ENCODE measurements around the gene ADAM8.
"Not testable (repeated sequence)": the region's sequence is repeated elsewhere in the genome, so short reads cannot be mapped to it uniquely, and the experiment has no call there.

ADAM8 gene

DNA sequence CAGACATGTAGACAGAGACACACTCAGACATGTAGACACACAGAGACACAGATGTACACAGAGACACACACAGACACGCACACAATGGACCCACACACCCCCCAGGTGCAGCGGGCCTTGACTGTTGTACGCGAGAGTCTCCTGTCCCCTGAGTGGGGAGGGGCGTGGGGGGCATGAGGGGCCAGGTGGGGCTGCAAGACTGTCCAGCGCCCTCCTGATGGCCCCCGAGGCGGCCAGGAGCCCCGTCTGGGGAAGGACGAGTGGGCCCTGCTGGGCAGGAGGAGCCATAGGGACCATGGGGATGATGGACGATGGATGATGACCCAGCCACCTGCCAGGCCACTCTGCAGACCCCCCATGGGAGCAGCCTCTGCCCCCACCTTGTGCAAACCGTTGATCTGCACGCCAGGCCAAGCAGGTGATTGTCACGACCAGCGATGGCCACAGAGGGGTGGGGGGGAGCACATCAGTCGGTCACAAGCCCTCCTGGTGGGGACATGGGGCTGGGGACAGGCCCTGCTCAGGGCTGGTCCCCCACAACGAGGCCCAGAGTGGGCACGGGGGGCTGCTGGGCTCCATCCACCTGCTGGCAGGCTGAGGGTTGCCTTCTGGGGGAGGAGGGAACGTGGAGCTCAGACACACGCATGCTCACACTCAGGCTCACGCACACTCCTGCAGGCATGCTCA is 27.4 kb downstream of the ADAM8 start:
- DNase-seq (no peak), ATAC-seq (no peak)

DNA sequence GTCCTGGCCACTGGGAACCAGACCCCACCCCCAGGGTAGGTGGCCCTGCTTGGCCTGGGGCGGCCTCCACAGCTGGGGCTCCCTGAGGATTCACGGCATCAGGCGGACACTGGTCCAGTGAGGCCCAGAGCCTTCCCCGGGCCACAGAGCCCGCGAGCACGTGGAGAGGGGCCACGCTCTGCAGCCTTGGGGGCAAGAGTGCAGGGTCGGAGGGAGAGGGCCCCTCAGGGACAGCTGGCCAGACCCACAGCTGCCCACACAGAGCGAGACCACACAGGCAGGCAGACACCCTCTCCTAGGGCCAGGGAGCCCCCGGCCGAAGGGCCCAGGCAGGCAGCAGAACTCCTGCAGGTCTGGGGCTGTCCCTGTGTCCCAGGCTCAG is 28.3 kb downstream of the ADAM8 start:
- DNase-seq (no peak), ATAC-seq (no peak)

- ATAC-seq (no peak), DNase-seq (no peak)
Measured at GRCh38 chr10:133247681-133248333, 28.9 kb downstream of the ADAM8 start.

DNA sequence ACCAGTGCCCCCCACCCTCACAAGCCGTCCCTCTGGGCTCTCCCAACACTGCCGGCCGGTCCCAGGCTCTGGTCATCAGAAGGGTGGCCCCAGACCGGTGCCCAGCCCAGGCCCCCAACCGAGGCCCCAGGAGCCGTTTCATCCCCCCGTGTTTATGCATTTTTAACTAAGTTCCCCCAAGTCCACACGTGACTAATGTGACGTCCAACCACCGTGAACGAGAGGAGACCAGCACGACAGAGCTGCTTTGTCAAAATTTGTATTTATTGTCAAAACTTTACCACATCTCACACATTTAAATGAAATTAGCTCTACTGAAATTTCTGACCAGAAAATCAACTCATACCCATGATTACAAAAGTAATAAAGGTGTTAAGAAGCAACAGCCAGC is 30.4 kb downstream of the ADAM8 start:
- no peak for DNase-seq
- ATAC-seq, result no peak

DNA sequence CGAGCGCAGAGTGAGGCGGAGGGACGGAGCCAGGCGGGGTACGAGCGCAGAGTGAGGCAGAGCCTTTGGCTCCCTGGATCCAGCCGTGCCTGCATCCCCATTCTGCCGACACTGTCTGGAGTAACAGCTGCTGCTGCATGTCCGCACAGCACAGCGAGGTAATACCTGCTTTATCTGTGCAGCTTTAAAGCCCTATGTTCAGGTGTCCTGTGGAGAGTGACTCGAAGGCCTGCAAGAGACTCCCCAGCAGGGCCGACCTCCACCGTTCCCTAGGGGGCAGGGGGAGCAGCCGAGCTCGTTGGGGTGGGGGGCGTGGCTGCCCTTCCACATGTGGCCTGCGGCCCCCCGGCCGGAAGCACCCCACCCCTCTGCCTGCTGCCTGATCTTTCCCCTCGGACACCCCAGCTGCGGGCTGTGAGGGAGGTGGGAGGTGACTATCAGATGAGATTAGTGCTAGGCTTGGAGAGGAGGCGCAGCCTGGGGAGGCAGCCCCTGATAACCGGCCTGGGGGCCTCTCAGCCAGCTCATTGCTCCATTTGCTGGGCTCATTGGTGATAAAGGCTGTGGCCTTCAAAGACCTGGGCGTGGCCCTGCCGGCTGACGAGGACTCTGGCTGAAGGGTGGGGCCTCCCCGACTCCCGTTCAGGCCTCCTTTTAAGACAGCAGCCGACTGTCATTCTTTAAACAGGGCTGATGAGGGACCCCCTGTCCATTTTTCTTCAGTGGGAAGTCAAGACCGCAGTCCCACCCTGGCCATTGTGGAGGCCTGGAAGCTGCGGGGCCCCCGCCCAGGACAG is 31.0 kb downstream of the ADAM8 start:
- ATAC-seq (no peak), DNase-seq (no peak)

GRCh38 chr10:133243593-133243992 is 33.1 kb downstream of the ADAM8 start:
- ATAC-seq, result no peak
- DNase-seq, result no peak

- DNase-seq, result no peak
- no peak for ATAC-seq
Measured at GRCh38 chr10:133242611-133243356, 33.9 kb downstream of the ADAM8 start.

DNA sequence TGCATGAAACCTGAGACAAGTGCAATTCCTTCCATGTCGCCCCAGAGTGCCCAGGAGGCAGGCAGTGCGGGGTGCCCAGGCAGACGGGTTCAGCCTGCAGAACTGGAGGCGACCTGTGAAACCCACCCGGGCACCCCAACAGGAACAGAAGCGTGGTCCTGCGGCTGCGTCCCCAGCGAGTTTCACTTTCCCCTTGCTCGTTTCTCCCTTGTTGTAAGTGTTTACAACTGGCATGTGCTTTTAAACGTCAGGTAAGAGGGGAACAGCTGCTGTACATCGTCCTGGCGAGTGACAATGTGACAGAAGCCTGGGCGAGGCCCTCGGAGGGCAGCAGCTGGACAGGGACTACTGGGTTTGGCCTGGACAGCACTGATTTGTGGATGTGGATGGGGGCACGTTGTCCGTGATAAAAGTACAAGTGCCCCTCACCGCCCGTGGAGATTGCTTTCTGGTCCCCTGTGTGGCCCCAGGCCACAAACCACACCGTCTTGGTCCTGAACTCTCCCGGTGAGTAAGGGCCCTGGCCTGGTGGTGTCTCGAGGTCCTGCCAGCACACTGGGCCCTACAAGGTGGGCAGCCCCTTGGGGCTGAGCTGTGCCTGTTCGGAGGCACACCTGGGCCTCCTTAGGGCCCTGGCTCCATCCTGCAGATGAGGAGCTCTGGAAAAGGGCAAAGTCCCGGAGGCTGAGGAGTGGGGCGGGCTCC is 35.0 kb downstream of the ADAM8 start:
- ATAC-seq (no peak), DNase-seq (no peak)

GRCh38 chr10:133239990-133240389 is 36.7 kb downstream of the ADAM8 start:
- DNase-seq (no peak), ATAC-seq (no peak)

- no peak for DNase-seq
- ATAC-seq, result no peak
Measured at GRCh38 chr10:133238466-133238804, 38.2 kb downstream of the ADAM8 start.

GRCh38 chr10:133237588-133238465 is 38.8 kb downstream of the ADAM8 start, which contains the start of gene VENTX:
Gene VENTX, plus strand, starts transcription at chr10:133237855. Its CDS starts 60 bp downstream, at chr10:133237915.
- DNase-seq (no peak), ATAC-seq (no peak)

- DNase-seq, result no peak
- ATAC-seq, result no peak
Measured at GRCh38 chr10:133237241-133237587, 39.5 kb downstream of the ADAM8 start.

- ATAC-seq, result no peak
Measured at GRCh38 chr10:133236401-133237240, 40.0 kb downstream of the ADAM8 start.

DNA sequence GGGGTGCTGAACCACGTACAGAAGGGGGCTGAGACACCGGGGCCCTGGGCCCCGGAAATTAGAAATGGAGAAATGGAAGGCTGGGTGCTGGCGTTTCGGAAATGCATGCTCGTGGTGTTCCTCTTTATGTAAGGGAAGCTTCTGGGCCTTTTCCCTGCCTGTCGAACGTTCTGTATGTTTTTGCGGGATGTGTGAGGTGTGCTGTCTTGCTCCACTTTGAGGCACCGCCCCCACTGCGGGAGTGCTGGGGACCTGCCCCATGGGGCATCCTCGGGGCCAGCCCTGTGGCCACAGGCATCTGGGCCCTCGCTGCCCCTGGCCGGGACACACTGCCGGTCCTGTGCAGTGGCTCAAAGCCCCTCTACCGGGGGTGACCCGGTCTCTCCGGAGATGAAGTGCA is 40.7 kb downstream of the ADAM8 start:
- ATAC-seq (no peak), DNase-seq (no peak)

More at GRCh38 chr10:133236401-133237240, 40.0 kb downstream of the ADAM8 start:
- no peak for DNase-seq

DNA sequence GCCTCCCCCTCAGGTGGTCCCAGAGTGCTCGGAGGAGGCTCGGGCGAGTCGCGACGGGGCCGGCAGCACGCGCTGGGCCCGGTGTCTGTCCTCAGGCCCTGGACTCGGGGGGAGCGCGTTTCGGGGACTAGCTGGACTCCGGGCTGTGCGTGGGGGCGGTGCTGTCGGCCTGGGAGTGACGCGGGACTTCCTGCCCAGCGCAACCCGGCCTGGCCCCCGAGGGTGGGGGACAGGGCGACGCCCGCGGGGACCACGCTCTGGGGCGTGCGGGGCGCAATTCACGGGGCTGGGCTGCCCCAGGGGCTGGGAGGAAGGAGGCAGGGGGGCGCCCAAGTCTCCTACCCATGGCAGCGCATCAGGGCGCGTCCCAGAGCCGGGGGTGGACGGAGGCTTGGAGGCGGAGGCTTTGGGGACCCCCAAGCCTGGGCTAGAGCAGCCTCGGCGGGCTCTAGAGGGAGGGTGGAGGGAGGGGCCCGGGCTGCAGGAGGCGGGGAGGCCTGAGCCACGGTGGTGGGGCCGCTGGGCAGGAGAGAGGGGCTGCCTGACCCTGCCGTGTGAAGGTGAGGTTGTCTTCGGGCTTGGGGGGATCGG is 41.3 kb downstream of the ADAM8 start:
- DNase-seq, result no peak
- no peak for ATAC-seq

- not testable (repeated sequence) for DNase-seq, ATAC-seq
Measured at GRCh38 chr10:133234796-133235195, 41.9 kb downstream of the ADAM8 start.

DNA sequence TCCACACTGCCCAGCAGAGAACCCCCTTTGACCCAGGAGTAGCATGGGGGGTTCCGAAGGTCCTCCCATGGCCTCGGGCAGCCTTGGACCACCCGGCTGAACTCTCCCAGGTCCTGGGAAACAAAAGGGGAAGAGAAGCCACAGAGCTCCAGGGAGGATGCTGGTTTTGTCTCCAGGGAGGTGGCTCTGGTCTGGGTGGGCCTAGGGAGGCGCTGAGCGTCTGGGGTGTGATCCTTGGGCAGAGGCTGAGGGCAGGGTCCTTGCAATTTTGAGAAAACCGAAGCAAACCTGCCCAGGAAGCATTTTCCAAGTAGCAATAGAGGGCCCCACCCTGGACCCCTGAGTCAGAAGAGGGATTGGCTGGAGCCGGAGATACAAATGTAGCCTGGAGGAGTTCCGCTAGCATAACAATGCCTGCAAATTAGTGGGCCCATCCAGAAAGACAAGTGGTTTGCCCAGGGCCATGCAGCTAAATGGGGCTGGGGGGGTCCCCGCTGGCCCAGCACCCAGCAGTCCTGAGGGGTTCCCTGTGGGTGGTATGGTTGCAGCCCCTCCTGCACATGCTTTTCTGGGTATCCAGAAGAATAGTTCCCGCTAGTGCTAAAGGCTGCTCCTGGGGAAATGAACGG is 44.6 kb downstream of the ADAM8 start:
- ATAC-seq (no peak), DNase-seq (no peak)

- DNase-seq, result no peak
Measured at GRCh38 chr10:133231244-133231945, 45.3 kb downstream of the ADAM8 start.

More at GRCh38 chr10:133231244-133231945, 45.3 kb downstream of the ADAM8 start:
- ATAC-seq, result no peak
